HUDEP-2 (cell line): Measurements from ENCODE around the gene LCE7A.

Experiments
- DNase-seq, 76 experiments: peaks; one replicate each; lab custom pipeline; 2025; ENCODE audit not compliant: unreplicated experiment in 76 of 76; lab: John Stamatoyannopoulos, UW

Gene LCE7A

DNA sequence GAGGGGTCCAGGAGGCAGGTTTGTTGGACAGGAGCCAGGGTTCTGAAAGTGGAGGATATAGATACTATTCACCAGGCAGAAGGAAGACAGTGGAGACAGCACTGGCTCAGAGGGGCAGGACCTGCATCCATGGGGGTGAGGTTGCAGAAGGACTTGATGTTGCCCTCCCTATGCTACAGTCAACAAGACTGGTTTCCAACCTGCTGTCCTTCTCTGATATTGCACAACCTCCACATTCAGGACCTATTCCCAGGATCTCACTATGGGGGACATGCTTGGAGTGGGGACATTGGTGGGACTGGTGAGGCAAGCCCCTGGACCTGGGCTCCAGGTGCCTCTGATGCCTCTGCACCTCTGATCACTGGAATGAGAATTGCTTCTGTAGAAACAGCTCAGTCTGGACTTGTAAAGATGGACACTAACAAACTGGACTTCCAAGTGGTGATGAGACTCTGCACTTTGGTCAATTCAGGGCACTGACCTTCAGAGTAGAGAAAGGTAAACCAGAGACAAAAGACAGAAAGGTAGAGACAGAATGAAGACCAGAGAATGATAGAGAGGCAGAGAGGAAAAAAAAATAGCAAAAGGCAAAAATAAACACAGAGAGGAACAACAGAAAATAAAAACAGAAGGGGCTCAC is 19.9 kb downstream of the LCE7A start:
- no peak for DNase-seq

DNA sequence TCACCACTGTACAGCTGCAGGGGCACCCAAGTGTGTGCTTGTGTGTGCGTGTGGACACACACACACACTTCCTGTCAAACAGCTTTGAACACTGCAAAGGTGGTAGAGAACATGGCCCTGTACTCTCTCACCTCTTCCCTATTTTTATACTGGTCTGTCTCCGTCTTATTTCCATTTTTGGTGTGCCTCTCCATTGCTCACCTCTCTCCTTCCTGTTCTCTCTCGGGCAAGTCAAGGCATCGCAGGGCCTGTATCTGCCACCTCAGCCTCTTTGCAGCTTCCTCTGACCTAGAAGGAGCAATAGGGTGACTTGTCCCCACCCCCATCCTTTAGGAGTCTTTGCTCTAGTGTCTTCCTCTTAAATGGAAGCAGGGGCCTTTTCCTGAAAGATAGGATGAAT is 20.5 kb downstream of the LCE7A start:
- no peak for DNase-seq

DNA sequence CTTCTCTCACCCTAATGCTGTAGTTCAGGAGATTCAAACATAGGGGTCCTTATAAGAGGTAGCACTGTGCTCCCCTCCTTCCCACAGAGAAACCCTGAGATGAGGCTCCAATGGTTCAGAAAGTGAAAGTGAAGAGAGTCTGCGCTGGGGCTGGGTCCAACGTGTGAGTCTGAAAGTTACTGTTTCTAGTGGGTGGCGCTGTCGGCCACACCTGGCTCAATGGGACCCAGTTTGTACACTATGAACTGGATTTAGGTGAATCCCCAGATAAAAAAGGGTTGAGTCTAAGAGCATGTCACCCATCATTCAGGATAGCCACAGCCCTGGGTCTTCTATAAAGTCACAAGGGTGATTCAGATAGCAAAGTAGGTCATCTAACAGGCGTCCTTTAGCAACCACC is 21.1 kb downstream of the LCE7A start:
- no peak for DNase-seq

DNA sequence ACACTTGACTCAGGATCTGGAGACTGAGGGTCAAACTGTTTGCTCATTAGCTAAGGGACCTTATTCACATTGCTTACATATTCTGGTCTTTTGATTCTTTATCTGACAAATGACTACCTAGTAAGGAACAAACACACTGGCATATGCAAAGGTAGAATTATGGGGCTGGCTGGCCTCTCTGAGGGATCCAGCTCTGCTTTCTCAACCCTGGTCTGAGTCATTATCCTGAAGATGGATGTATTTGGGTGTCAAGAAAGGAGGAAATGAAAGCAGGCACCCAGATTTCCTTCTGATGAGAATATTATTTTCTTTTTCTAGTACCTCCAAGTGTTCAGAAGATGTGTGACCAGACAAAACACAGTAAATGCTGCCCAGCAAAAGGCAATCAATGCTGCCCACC is 24.3 kb downstream of the LCE7A start:
- no peak for DNase-seq

DNA sequence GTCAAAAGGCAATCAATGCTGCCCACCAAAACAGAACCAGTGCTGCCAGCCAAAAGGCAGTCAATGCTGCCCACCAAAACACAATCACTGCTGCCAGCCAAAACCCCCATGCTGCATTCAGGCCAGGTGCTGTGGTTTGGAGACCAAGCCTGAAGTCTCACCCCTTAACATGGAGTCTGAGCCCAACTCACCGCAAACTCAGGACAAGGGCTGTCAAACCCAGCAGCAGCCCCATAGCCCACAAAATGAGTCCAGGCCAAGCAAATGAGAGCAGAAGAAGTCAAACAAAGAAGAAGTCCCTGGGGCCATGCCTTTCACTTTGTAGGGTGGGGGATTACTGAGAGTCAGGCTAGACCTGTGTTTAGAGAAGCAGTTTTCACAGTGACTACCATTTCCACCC is 24.7 kb downstream of the LCE7A start:
- DNase-seq, result no peak

DNA sequence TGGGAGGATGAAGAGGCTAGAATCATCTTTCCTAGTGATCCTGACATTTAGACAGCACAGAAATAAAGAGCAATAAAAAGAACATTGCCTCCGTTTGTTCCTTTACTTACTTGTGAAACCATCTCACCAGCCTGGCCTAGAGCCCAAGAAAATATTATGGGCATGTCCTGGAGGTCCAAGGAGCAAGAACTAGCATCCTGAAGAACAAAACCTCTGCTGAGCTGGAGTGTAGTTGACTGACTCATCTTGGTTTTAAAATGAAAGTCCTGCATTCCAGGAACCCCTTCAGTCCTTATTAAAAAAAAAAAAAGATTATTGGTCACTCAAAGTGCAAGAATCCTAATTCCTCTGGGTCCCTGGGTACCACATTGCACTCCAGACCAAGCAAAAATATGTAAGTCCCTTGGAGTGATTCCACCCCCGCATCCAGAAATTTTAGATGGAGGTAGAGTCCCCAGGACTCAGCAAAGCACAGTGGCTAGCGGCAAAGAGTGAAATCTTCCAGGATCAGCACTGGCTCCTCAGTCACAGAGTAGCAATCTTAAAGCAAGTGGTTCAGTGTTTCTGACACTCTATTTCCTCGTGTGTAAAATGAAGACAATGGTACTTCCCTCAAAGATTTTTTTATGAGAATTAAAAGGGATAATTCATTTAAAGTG is 25.3 kb downstream of the LCE7A start:
- DNase-seq, result no peak

DNA sequence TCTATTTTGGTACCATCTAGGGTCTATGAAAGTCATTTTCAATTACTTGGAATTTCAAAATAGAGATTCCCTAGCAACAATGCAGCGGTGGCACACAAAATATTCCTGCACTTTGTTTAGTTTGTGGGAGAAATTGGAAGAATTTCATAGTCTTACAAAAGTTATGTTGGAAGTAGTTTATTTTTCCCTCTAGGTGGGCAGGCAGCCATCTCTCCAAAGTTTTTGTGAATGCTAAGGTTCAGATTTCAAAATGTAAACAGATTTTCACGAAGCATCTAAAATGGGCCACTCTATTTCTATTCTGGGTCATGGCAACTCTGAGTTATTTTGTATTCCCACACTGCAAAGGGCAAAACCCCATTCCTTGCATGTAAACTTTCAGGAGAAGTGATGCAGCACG is 26.3 kb downstream of the LCE7A start:
- DNase-seq, result no peak

DNA sequence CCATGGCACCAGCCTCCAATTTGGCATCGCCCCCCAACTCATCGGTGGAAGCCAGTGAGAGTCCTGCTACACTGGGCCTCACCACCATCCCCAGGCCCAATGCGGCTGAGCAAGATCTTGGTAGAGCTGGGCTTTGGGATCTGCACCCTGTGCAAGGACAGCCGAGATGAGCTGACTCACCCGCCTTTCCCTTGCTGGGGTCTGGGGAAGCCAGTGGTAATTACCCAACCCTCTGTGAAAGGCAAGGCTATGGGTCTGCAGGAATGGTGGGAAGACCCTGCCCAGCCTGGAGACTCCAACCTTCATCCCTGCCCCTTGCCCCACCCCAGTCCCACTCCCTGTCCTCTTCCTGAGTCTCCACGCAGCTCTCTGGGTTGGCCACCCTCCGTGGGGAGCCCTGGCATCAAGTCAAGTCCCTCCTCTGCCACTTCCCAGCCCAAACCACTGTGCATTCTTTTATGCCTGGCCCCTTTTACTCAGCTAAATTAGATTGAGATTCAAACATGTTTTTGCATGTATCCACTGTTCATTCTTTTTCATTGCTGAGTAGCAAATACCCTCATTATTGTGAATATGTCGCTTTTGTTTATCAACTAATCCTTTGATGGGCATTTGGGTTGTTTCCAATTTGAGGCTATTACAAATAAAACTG is 27.1 kb downstream of the LCE7A start:
- no peak for DNase-seq

DNA sequence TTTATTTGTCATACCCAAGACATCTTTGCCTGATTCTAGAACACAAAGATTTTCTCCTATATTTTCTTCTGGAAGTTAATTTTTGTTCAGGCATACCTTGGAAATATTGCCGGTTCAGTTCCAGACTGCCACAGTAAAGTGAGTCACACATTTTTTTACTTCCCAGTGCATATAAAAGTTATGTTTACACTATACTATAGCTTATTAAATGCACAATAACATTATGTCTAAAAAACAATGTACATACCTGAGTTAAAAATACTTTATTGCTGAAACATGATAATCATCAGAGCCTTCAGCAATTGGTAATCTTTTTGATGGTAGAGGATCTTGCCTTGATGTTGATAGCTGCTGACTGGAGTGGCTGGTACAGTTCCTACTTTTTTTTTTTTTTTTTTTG is 28.3 kb downstream of the LCE7A start:
- DNase-seq, result no peak

DNA sequence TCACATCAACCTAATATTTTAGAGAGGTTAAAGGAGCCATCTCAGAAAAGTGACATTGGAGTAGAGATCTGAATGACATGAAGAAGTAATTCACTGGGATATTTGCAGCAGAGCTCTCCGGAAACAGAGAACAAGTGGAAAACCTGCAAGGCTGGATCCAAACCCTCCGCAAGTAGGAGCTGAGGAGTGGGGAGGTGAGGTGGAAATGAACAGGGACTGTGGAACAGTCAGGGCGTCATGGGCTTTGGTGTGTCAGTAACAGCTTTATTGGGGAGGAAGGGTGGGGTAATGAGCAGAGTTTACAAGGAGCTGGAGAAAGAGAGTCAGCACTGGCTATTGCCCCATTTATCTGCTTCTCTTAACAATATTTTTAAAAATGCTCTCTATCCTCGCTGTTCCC is 39.2 kb downstream of the LCE7A start:
- DNase-seq, result no peak

DNA sequence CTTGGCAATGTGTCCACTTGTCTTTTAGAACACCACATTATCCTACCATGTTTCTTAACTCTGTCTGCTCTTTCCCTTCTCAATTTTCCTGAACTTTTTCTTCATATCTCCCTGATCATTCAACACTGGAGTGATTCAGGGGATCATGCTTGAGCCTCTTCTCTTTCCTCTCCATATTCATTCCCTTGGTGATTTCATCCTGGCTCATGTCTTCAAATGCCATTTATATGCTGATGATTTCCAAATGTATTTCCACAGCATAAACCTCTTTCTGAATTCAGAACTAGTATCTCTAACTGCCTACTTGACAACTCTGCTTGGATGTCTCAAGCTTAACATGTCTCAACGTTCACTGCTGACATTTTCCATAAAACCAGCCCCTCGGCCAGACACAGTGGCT is 40.1 kb downstream of the LCE7A start:
- DNase-seq, result no peak

DNA sequence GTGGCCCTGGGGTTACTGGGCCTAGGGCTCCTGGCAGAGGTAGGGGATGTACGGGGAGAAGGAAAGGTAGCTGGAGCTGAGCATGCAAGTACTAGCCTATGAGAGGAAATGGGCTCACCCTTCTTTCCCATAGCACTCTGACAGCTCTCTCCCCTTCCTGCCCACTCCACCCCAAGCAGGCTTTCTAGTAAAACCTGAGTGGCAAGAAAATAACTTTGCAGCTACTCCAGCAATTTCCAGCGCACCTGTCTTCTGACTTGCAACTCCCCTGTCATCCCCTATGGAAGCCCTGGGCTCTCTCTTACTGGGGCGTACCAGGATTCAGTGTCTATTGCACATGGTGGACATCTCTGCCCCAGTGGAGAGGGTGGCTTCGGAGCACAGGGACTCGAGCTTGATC is 41.8 kb downstream of the LCE7A start:
- DNase-seq, result no peak

DNA sequence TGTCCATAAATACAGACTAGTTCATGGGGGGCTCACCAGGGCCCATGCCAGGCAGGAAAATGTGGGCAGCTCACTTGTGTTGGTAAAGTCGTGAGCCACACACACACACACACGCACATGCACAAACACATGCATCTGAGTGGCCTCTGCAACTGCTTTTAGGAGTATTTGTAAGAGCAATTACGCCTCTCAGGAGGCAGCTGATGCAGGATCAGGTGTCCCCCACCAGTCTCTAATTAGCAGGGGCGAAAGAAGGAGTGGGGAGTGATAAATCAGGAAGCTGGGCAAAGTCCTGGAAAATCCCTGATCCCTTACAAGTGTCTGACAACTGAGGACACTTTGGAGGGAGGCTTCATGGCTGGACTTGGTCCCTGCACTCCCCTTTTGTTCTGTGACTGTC is 42.8 kb downstream of the LCE7A start:
- DNase-seq, result no peak

DNA sequence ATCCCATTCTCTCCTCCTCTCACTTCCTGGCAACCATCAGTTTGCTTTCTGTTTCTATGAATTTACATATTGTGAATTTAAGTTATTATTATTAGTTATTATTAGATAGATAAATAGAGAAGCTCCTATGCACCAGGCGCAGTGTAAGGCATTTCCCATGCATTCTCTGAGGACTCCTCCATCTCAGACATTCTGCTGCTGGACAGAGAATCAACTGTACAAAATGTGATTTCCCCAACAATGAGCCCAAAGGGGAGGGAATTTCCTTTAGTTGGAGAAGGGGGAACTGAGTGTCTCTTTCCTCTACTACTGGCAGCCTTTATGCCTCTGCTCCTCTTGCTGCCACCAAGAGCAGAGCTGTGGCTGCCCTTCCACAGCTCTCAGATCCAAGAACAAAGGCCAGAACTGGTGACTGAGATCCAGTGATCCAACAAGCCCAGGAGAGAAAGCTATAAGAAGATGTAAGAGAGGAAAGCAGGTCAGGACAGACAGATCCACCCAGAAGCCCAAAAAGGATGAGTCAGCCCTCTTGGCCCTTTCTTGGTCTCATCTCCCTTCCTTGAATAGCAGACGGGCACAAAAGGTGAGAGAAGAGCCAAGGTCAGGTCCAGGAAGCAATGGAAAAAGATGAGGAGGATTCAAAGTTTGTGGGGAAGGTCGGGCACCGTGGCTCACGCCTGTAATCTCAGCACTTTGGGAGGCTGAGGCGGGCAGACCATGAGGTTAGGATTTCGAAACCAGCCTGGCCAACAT is 45.1 kb downstream of the LCE7A start:
- DNase-seq, result no peak

DNA sequence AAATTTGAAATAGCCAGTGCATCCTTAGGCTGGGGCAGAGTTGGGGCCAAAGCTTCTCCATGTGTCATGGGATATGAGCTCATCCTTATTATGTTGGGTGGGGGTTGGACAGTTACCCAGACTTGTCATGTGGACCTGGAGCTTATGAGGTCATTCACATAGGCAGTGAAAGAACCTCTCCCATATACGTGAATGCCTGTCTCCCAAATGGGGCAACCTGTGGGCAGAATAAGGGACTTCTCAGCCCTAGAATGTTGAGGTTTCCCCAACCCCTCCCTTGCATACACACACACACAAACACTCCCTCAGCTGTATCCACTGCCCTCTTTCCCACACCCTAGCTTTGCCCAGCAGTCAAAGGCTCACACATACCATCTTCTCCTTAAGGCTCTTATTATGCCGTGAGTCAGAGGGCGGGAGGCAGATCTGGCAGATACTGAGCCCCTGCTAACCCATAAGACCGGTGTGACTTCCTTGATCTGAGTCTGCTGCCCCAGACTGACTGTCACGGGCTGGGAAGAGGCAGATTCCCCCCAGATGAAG is 46.3 kb downstream of the LCE7A start:
- peak in 3 of 76 experiments; percentile 2 to 16 (median 6) for DNase-seq

DNA sequence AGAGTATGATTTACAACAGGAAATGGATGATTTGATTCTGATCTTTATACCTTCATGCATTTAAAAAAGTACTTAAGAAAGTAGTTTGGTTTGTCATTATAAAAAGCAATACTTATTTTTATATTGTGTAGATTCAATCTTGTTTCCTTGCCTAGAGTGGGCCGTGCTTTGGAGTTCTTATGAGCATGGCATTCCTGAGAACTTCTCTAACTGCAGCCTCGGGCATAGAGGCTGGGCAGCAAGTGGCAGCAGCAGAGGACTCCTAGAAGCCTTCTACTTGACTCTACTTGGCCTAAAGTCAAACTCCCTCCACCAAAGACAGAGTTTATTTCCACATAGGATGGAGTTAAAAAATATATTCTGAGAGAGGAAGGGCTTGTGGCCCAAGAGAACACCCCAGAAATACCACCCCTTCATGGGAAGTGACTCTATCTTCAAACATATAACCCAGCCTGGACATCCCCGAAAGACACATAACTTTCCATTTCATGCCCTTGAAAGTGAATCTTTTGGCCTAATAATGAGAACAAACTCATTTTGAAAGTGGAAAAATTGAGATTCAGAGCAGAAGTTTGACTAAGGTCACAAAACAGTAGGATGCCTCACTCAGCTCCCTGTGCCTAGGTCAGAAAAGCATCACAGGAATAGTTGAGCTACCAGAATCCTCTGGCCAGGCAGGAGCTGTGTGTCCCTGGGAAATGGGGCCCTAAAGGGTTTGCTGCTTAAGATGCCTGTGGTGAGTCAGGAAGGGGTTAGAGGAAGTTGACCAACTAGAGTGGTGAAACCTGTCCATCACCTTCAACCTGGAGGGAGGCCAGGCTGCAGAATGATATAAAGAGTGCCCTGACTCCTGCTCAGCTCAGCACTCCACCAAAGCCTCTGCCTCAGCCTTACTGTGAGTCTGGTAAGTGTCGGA is 48.1 kb downstream of the LCE7A start, which contains the start of gene IVL:
Gene IVL, plus strand, starts transcription at position 861 of the 916 bp plus-strand sequence. CDS start 1,252 bp downstream, outside the sequence.
- no peak for DNase-seq

DNA sequence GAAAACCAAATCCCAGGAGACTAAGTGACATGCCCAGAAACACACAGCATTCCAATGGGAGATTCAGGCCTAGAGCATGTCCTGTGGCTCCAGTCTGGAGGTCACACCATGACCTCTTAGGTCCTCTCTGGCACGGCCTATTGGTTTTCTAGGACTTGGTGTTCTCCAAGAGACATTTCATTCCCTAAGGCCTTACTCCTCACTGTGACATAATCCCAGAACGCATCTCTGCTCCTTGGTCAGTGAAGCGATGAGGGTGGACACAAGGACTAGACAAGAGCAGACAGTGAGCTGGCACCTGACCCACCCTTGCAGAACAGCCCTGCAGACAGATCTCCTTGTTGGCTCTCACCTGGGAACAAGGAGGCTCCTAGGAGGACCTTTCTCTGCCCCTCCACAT is 49.4 kb downstream of the LCE7A start:
- DNase-seq, result no peak
